ENCODE results near the gene PRUNE1.

The PRUNE1 gene

GRCh38 chr1:151060007-151060656 is 51.9 kb downstream of the PRUNE1 start, which contains the start of gene MLLT11:
MLLT11 (plus strand) TSS chr1:151060397; CDS start chr1:151067225, 6,828 bp downstream.
- Histone ChIP-seq H2BK120ac (ENCODE audit: low read depth, low read length) (peak within 1 kb of the TSS; percentile 97), H3K9me3 (ENCODE audit: control insufficient read depth, low read length) (no peaks in the 10 kb centered on the region), H3K14ac (ENCODE audit: low read length in 2 of 2) (peak within 1 kb of the TSS in 1 of 2 experiments; percentile 97), H2AK5ac (ENCODE audit: low read length, severe bottlenecking) (peak within 1 kb of the TSS; percentile 53), H3K9ac (ENCODE audit: low read length) (peak within 1 kb of the TSS; percentile 97), H3K4me3 (ENCODE audit: insufficient read depth in 1 of 2, low read depth in 1 of 2, low read length in 2 of 2) (peak within 1 kb of the TSS; percentile 88 to 98), H3K23ac (ENCODE audit: low read length in 2 of 2) (peak within 1 kb of the TSS; percentile 37 to 45), H2AFZ (ENCODE audit: low read depth, low read length) (peak within 1 kb of the TSS; percentile 8), H2BK5ac (ENCODE audit: low read depth, low read length, poor library complexity, severe bottlenecking) (peak within 1 kb of the TSS; percentile 88), H3K4me1 (ENCODE audit: control insufficient read depth, insufficient read depth, low read depth, low read length) (peaks cover 17% of the 10 kb centered on the region), H3K4me2 (ENCODE audit: low read length, poor library complexity, severe bottlenecking) (peak within 1 kb of the TSS; percentile 94), H4K91ac (ENCODE audit: low read length) (peak within 1 kb of the TSS; percentile 98), H3K36me3 (ENCODE audit: control insufficient read depth in 1 of 2, insufficient read depth in 2 of 2, low read depth in 1 of 2, low read length in 2 of 2) (peaks cover 16 to 19% of the 10 kb centered on the region in 2 experiments), H3K27me3 (ENCODE audit: control insufficient read depth in 1 of 2, insufficient read depth in 1 of 2, low read length in 2 of 2) (no peaks in the 10 kb centered on the region), H2BK15ac (ENCODE audit: low read depth, poor library complexity, severe bottlenecking) (peak within 1 kb of the TSS; percentile 71), H3K18ac (ENCODE audit: low read depth in 1 of 2, low read length in 2 of 2) (peak within 1 kb of the TSS; percentile 96 to 99), H3K79me1 (replicated peaks; ENCODE audit: low read length, poor library complexity, severe bottlenecking) (no peaks in the 10 kb centered on the region), H2BK12ac (ENCODE audit: low read length in 2 of 2) (peak within 1 kb of the TSS; percentile 57 to 84), H4K8ac (ENCODE audit: low read length) (peak within 1 kb of the TSS; percentile 97), H3K4ac (ENCODE audit: low read depth in 1 of 2, low read length in 2 of 2) (peak within 1 kb of the TSS; percentile 97), H3K27ac (ENCODE audit: low read length, poor library complexity, severe bottlenecking) (peak within 1 kb of the TSS; percentile 84)
- peak; percentile 91 for DNase-seq
- WGBS: 0% methylated on average over 7 of the region's 15 CpGs

- H3K4me1 ChIP-seq (ENCODE audit: control insufficient read depth, insufficient read depth, low read depth, low read length): peaks cover 12% of the 10 kb centered on the region
- no peak overlapping the region for H2AFZ ChIP-seq (ENCODE audit: low read depth, low read length)
- H3K79me1 ChIP-seq (replicated peaks; ENCODE audit: low read length, poor library complexity, severe bottlenecking): no peaks in the 10 kb centered on the region
- no peak overlapping the region for H2BK120ac ChIP-seq (ENCODE audit: low read depth, low read length)
- H3K4me2 ChIP-seq (ENCODE audit: low read length, poor library complexity, severe bottlenecking): peak overlapping the region; percentile 94
- peak overlapping the region; percentile 49 to 98 for H3K4me3 ChIP-seq (ENCODE audit: insufficient read depth in 1 of 2, low read depth in 1 of 2, low read length in 2 of 2)
- no peak overlapping the region for H3K23ac ChIP-seq (ENCODE audit: low read length in 2 of 2)
- H3K36me3 ChIP-seq (ENCODE audit: control insufficient read depth in 1 of 2, insufficient read depth in 2 of 2, low read depth in 1 of 2, low read length in 2 of 2): peaks cover 11 to 12% of the 10 kb centered on the region in 2 experiments
- H3K27me3 ChIP-seq (ENCODE audit: control insufficient read depth in 1 of 2, insufficient read depth in 1 of 2, low read length in 2 of 2): no peaks in the 10 kb centered on the region
- peak overlapping the region; percentile 53 for H2AK5ac ChIP-seq (ENCODE audit: low read length, severe bottlenecking)
- peak overlapping the region in 1 of 2 experiments; percentile 97 for H3K4ac ChIP-seq (ENCODE audit: low read depth in 1 of 2, low read length in 2 of 2)
- no peak overlapping the region for H3K14ac ChIP-seq (ENCODE audit: low read length in 2 of 2)
- peak; percentile 61 for DNase-seq
- no peak overlapping the region for H2BK15ac ChIP-seq (ENCODE audit: low read depth, poor library complexity, severe bottlenecking)
- no peak overlapping the region for H4K91ac ChIP-seq (ENCODE audit: low read length)
- H3K9ac ChIP-seq (ENCODE audit: low read length): peak overlapping the region; percentile 97
- no peak overlapping the region for H2BK12ac ChIP-seq (ENCODE audit: low read length in 2 of 2)
- H4K8ac ChIP-seq (ENCODE audit: low read length): peak overlapping the region; percentile 50
- H3K9me3 ChIP-seq (ENCODE audit: control insufficient read depth, low read length): no peaks in the 10 kb centered on the region
- peak overlapping the region; percentile 84 for H3K27ac ChIP-seq (ENCODE audit: low read length, poor library complexity, severe bottlenecking)
- 0% methylated on average over 1 of the region's 4 CpGs for WGBS
- peak overlapping the region; percentile 54 for H2BK5ac ChIP-seq (ENCODE audit: low read depth, low read length, poor library complexity, severe bottlenecking)
- H3K18ac ChIP-seq (ENCODE audit: low read depth in 1 of 2, low read length in 2 of 2): peak overlapping the region in 1 of 2 experiments; percentile 76
These were observed 52.6 kb downstream of the PRUNE1 start for GRCh38 chr1:151060657-151061421.

GRCh38 chr1:151061704-151062103 is 53.5 kb downstream of the PRUNE1 start:
- peaks cover 9% of the 10 kb centered on the region for H3K4me1 ChIP-seq (ENCODE audit: control insufficient read depth, insufficient read depth, low read depth, low read length)
- H3K79me1 ChIP-seq (replicated peaks; ENCODE audit: low read length, poor library complexity, severe bottlenecking): peaks cover 2% of the 10 kb centered on the region
- H3K23ac ChIP-seq (ENCODE audit: low read length in 2 of 2): no peak overlapping the region
- H3K14ac ChIP-seq (ENCODE audit: low read length in 2 of 2): no peak overlapping the region
- peak overlapping the region; percentile 39 for H3K27ac ChIP-seq (ENCODE audit: low read length, poor library complexity, severe bottlenecking)
- no peak overlapping the region for H2BK15ac ChIP-seq (ENCODE audit: low read depth, poor library complexity, severe bottlenecking)
- H4K91ac ChIP-seq (ENCODE audit: low read length): no peak overlapping the region
- no peaks in the 10 kb centered on the region for H3K9me3 ChIP-seq (ENCODE audit: control insufficient read depth, low read length)
- H3K9ac ChIP-seq (ENCODE audit: low read length): peak overlapping the region; percentile 97
- no peak overlapping the region for H3K4ac ChIP-seq (ENCODE audit: low read depth in 1 of 2, low read length in 2 of 2)
- H3K27me3 ChIP-seq (ENCODE audit: control insufficient read depth in 1 of 2, insufficient read depth in 1 of 2, low read length in 2 of 2): no peaks in the 10 kb centered on the region
- H2AFZ ChIP-seq (ENCODE audit: low read depth, low read length): no peak overlapping the region
- no peak overlapping the region for H2BK5ac ChIP-seq (ENCODE audit: low read depth, low read length, poor library complexity, severe bottlenecking)
- no peak overlapping the region for H2BK120ac ChIP-seq (ENCODE audit: low read depth, low read length)
- H2BK12ac ChIP-seq (ENCODE audit: low read length in 2 of 2): no peak overlapping the region
- H3K4me2 ChIP-seq (ENCODE audit: low read length, poor library complexity, severe bottlenecking): no peak overlapping the region
- peak overlapping the region in 1 of 2 experiments; percentile 98 for H3K4me3 ChIP-seq (ENCODE audit: insufficient read depth in 1 of 2, low read depth in 1 of 2, low read length in 2 of 2)
- DNase-seq: no peak
- WGBS: 67% methylated on average over 1 of the region's 2 CpGs
- no peak overlapping the region for H2AK5ac ChIP-seq (ENCODE audit: low read length, severe bottlenecking)
- no peak overlapping the region for H3K18ac ChIP-seq (ENCODE audit: low read depth in 1 of 2, low read length in 2 of 2)
- H4K8ac ChIP-seq (ENCODE audit: low read length): no peak overlapping the region
- H3K36me3 ChIP-seq (ENCODE audit: control insufficient read depth in 1 of 2, insufficient read depth in 2 of 2, low read depth in 1 of 2, low read length in 2 of 2): peaks cover 9 to 13% of the 10 kb centered on the region in 2 experiments
